ENCODE results near the gene UTP25. TPM values are rescaled to one million over a fixed set of nuclear protein-coding genes. Genes with fewer than 3 reads are reported as not detected.

The UTP25 gene
- total and polyA plus RNA-seq, 2 donors (not counting 3 experiments of a cell fraction or from before 2014, with no cell fraction given), result 6.6 to 11.7 TPM

DNA sequence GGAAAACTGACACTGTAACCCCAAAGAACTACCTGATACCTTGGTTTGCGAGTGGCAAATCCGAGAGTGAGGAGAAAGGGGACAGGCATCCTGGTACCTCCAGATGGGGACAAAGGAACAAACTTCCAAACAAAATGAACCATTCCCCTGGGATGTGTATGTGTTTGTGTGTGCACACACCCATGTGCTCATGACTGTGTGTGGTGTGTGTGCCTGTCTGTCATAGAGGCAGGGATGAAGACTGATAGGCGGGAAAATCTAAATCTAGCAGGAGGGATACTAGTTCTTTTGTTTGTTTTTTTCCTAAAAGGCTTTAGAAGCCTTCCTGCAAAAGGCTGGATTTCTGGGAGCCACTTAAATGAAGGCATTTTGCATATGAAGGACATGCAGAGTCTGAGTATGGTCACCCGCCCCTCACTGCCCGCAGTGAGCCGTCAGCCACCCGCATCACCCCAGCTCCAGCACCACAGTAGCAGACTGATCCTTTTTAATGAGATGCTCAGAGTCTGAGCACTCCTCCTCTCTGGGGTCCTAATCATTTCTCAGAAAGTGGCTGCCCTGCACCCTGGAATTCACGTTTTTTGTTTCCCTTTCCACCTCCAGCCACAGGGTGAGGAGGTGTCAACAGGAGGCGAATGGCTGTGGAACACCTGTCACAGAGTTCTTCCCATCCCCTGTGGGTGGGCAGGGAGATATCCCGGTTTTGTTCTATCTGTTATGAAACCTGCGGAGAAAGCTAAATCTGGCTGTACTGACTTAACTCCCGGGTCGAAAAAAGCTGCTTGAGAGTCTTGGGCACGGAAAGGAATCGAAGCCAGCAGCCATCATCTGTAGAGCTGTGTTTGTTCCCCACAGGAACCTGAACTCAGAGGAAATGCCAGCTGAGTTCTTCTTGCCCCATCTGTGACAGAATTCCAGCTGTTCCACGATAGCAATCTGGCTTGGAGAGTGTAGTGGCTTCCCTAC lies 34.9 kb downstream of the UTP25 start:
- BruUV-seq (replicated peaks), result no TSS peak
- Histone ChIP-seq H3K27me3 (ENCODE audit: control insufficient read depth in 2 of 2, insufficient read depth in 2 of 2, low read length in 2 of 2) (peaks cover 11% of the 10 kb centered on the region in 2 experiments), H3K27ac (ENCODE audit: insufficient read depth, low read depth, low read length) (no peak overlapping the region), H3K36me3 (ENCODE audit: control insufficient read depth in 2 of 2, extremely low read depth in 1 of 2, insufficient read depth in 2 of 2, low read length in 2 of 2) (no peaks in the 10 kb centered on the region), H4K20me1 (replicated peaks; ENCODE audit: control insufficient read depth, extremely low read depth, insufficient read depth, low read length) (no peaks in the 10 kb centered on the region), H3K4me2 (ENCODE audit: insufficient read depth, low read length) (no peak overlapping the region), H3K4me3 (replicated peaks in 1 of 3; ENCODE audit: insufficient read depth in 1 of 3, low read depth in 1 of 3, low read length in 3 of 3) (no peak overlapping the region), H3K9ac (replicated peaks; ENCODE audit: extremely low read depth, insufficient read depth, low read length) (no peak overlapping the region), H3K9me1 (replicated peaks; ENCODE audit: control insufficient read depth, extremely low read depth, insufficient read depth, low read length) (no peaks in the 10 kb centered on the region), H3K9me3 (replicated peaks; ENCODE audit: control insufficient read depth, insufficient read depth, low read length) (no peaks in the 10 kb centered on the region), H3K79me2 (ENCODE audit: control insufficient read depth, insufficient read depth, low read length) (no peaks in the 10 kb centered on the region), H2AFZ (ENCODE audit: low read depth, low read length) (no peak overlapping the region), H3K4me1 (ENCODE audit: control insufficient read depth, extremely low read depth, insufficient read depth, low read length) (peaks cover 2% of the 10 kb centered on the region)
- intact Hi-C loops (cut with micrococcal nuclease), result loop anchor here (5.0 to 10.0 kb wide), 3 partner anchors 75 to 512 kb away; partner anchors contain the start of gene SYT14
- dilution Hi-C loops (cut with MboI; ENCODE audit: extremely low pct_ligation_motif_present, low sequenced_read_pairs), result no loop called here
- POLR2A ChIA-PET, result interaction anchor here (0.9 kb wide), 1 partner anchor 22 kb away, joined by 3 read pairs; no protein-coding TSS in a partner anchor
- DNase-seq (ENCODE audit: low read depth, low spot score) (no peak), FAIRE-seq (no peak)
- CTCF ChIA-PET, result interaction anchor here (0.6 to 2.0 kb wide), 8 partner anchors 11 to 127 kb away, joined by 3 to 8 read pairs (median 4); no protein-coding TSS in a partner anchor
- TF ChIP-seq, protein P1, sequence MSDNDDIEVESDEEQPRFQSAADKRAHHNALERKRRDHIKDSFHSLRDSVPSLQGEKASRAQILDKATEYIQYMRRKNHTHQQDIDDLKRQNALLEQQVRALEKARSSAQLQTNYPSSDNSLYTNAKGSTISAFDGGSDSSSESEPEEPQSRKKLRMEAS (IDR thresholded peaks at IDR 0.05; ENCODE audit: insufficient read depth, insufficient read length), result no peak
- TF ChIP-seq POLR2AphosphoS5 (IDR thresholded peaks at IDR 0.05; ENCODE audit: insufficient read depth, low read depth, low read length) (no peak), JUN (IDR thresholded peaks at IDR 0.05; ENCODE audit: borderline replicate concordance, insufficient read depth, insufficient read length, low read depth) (no peak), MYC (IDR thresholded peaks at IDR 0.05; ENCODE audit: low read depth, low read length) (no peak), POLR2A (IDR thresholded peaks at IDR 0.05; ENCODE audit: low read depth, low read length) (no peak), EZH2 (IDR thresholded peaks at IDR 0.05; ENCODE audit: borderline replicate concordance, low read depth, low read length, severe bottlenecking) (no peak), GATA2 (IDR thresholded peaks at IDR 0.05; ENCODE audit: insufficient read depth, insufficient read length, low read depth, low read length) (no peak), FOS (IDR thresholded peaks at IDR 0.05; ENCODE audit: borderline replicate concordance, insufficient read depth, low read length) (no peak)
- TF ChIP-seq, protein P2, sequence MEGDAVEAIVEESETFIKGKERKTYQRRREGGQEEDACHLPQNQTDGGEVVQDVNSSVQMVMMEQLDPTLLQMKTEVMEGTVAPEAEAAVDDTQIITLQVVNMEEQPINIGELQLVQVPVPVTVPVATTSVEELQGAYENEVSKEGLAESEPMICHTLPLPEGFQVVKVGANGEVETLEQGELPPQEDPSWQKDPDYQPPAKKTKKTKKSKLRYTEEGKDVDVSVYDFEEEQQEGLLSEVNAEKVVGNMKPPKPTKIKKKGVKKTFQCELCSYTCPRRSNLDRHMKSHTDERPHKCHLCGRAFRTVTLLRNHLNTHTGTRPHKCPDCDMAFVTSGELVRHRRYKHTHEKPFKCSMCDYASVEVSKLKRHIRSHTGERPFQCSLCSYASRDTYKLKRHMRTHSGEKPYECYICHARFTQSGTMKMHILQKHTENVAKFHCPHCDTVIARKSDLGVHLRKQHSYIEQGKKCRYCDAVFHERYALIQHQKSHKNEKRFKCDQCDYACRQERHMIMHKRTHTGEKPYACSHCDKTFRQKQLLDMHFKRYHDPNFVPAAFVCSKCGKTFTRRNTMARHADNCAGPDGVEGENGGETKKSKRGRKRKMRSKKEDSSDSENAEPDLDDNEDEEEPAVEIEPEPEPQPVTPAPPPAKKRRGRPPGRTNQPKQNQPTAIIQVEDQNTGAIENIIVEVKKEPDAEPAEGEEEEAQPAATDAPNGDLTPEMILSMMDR (IDR thresholded peaks at IDR 0.05; ENCODE audit: extremely low read depth in 1 of 2, insufficient read depth in 1 of 2, low read depth in 1 of 2, low read length in 2 of 2), result no peak

Measured in endothelial cell of umbilical vein (primary cell).